Activated CD4-positive, alpha-beta T cell treated with anti-CD3 and anti-CD28 coated beads, Interleukin-2, amount 10 ng/mL, durations not matched to agents 24 days and 14 days (primary cell): ENCODE results near the gene WDR83. TPM values are rescaled to one million over a fixed set of nuclear protein-coding genes. Genes with fewer than 3 reads are reported as not detected.
"Not testable (repeated sequence)": the region's sequence is repeated elsewhere in the genome, so short reads cannot be mapped to it uniquely, and the experiment has no call there.

Source experiments
- DNase-seq: peaks from one replicate; pipeline ENCODE4 v3.0.0; 2022
- H3K27ac Mint-ChIP-seq: one replicate; pipeline ENCODE4 v1.8.0; 2022; ENCODE audit warnings: mild to moderate bottlenecking, mixed read lengths
- H3K27me3 Mint-ChIP-seq: one replicate; pipeline ENCODE4 v1.8.0; 2022; ENCODE audit warnings: mixed read lengths
- H3K36me3 Mint-ChIP-seq: one replicate; pipeline ENCODE4 v1.8.0; 2022; ENCODE audit warnings: low read depth, mild to moderate bottlenecking, mixed read lengths
- H3K4me1 Mint-ChIP-seq: one replicate; pipeline ENCODE4 v1.8.0; 2021; ENCODE audit warnings: mixed read lengths
- H3K4me3 Mint-ChIP-seq: one replicate; pipeline ENCODE4 v1.8.0; 2022; ENCODE audit warnings: mild to moderate bottlenecking, moderate library complexity, mixed read lengths
- H3K9me3 Mint-ChIP-seq: one replicate; pipeline ENCODE4 v1.8.0; 2021; ENCODE audit warnings: mixed read lengths
- intact Hi-C: fragments of 100-400 bp; cut with micrococcal nuclease; formaldehyde crosslinking; loops from one replicate; pipeline ENCODE4 v1.15.1; 2023
- total RNA-seq: library from RNA; stranded (reverse); gene quantifications from 2 replicates; pipeline ENCODE4 v1.2.3, GENCODE V29; 2022

Gene WDR83
- total RNA-seq, 1 donor from 2014 or later, result 21.7 TPM

GRCh38 chr19:12698138-12698537 is 31.5 kb downstream of the WDR83 start:
- Mint-ChIP-seq H3K9me3 (no peaks in the 10 kb centered on the region), H3K36me3 (peaks cover 34% of the 10 kb centered on the region), H3K27ac (peak overlapping the region; percentile 67), H3K27me3 (no peaks in the 10 kb centered on the region), H3K4me1 (peaks cover 8% of the 10 kb centered on the region), H3K4me3 (peak overlapping the region; percentile 68)
- DNase-seq, result no peak
- intact Hi-C loops, result no loop called here

GRCh38 chr19:12701596-12702282 is 35.1 kb downstream of the WDR83 start:
- no peak overlapping the region for H3K27ac Mint-ChIP-seq
- DNase-seq, result no peak
- intact Hi-C loops, result no loop called here
- H3K36me3 Mint-ChIP-seq, result peaks cover 58% of the 10 kb centered on the region
- H3K9me3 Mint-ChIP-seq, result no peaks in the 10 kb centered on the region
- H3K27me3 Mint-ChIP-seq, result no peaks in the 10 kb centered on the region
- peaks cover 4% of the 10 kb centered on the region for H3K4me1 Mint-ChIP-seq
- H3K4me3 Mint-ChIP-seq, result no peak overlapping the region

GRCh38 chr19:12703046-12703445 is 36.4 kb downstream of the WDR83 start:
- peaks cover 2% of the 10 kb centered on the region for H3K4me1 Mint-ChIP-seq
- no peak overlapping the region for H3K4me3 Mint-ChIP-seq
- H3K9me3 Mint-ChIP-seq, result no peaks in the 10 kb centered on the region
- DNase-seq, result peak; percentile 68
- intact Hi-C loops, result no loop called here
- H3K27me3 Mint-ChIP-seq, result no peaks in the 10 kb centered on the region
- H3K36me3 Mint-ChIP-seq, result peaks cover 58% of the 10 kb centered on the region
- H3K27ac Mint-ChIP-seq, result no peak overlapping the region

- no peak overlapping the region for H3K4me3 Mint-ChIP-seq
- intact Hi-C loops, result no loop called here
- no peak overlapping the region for H3K27ac Mint-ChIP-seq
- DNase-seq, result no peak
- peaks cover 59% of the 10 kb centered on the region for H3K36me3 Mint-ChIP-seq
- no peaks in the 10 kb centered on the region for H3K4me1 Mint-ChIP-seq
- no peaks in the 10 kb centered on the region for H3K9me3 Mint-ChIP-seq
- H3K27me3 Mint-ChIP-seq, result no peaks in the 10 kb centered on the region
These were observed 38.6 kb downstream of the WDR83 start for GRCh38 chr19:12705169-12705568.

GRCh38 chr19:12705654-12706331 is 39.2 kb downstream of the WDR83 start:
- Mint-ChIP-seq H3K27ac (no peak overlapping the region), H3K4me3 (no peak overlapping the region), H3K4me1 (no peaks in the 10 kb centered on the region), H3K9me3 (no peaks in the 10 kb centered on the region), H3K27me3 (no peaks in the 10 kb centered on the region), H3K36me3 (peaks cover 63% of the 10 kb centered on the region)
- no peak for DNase-seq
- intact Hi-C loops, result no loop called here

GRCh38 chr19:12706332-12706718 is 39.7 kb downstream of the WDR83 start:
- H3K36me3 Mint-ChIP-seq, result peaks cover 61% of the 10 kb centered on the region
- intact Hi-C loops, result no loop called here
- H3K27ac Mint-ChIP-seq, result no peak overlapping the region
- no peaks in the 10 kb centered on the region for H3K9me3 Mint-ChIP-seq
- no peaks in the 10 kb centered on the region for H3K27me3 Mint-ChIP-seq
- no peak overlapping the region for H3K4me3 Mint-ChIP-seq
- no peaks in the 10 kb centered on the region for H3K4me1 Mint-ChIP-seq
- no peak for DNase-seq

GRCh38 chr19:12708641-12709040 is 42.0 kb downstream of the WDR83 start:
- H3K27ac Mint-ChIP-seq, result no peak overlapping the region
- no peaks in the 10 kb centered on the region for H3K9me3 Mint-ChIP-seq
- H3K36me3 Mint-ChIP-seq, result peaks cover 60% of the 10 kb centered on the region
- no peaks in the 10 kb centered on the region for H3K4me1 Mint-ChIP-seq
- no peak overlapping the region for H3K4me3 Mint-ChIP-seq
- no peaks in the 10 kb centered on the region for H3K27me3 Mint-ChIP-seq
- intact Hi-C loops, result no loop called here
- no peak for DNase-seq

GRCh38 chr19:12711187-12711586 is 44.6 kb downstream of the WDR83 start:
- Mint-ChIP-seq H3K4me1 (no peaks in the 10 kb centered on the region), H3K27ac (no peak overlapping the region), H3K4me3 (no peak overlapping the region), H3K9me3 (no peaks in the 10 kb centered on the region), H3K36me3 (peaks cover 54% of the 10 kb centered on the region), H3K27me3 (no peaks in the 10 kb centered on the region)
- no peak for DNase-seq
- intact Hi-C loops, result no loop called here

- intact Hi-C loops, H3K9me3 Mint-ChIP-seq, H3K27ac Mint-ChIP-seq, H3K27me3 Mint-ChIP-seq, H3K4me3 Mint-ChIP-seq, H3K4me1 Mint-ChIP-seq: not testable (repeated sequence)
- peak; percentile 72 for DNase-seq
- H3K36me3 Mint-ChIP-seq, result peaks cover 55% of the 10 kb centered on the region
These were observed 45.5 kb downstream of the WDR83 start for GRCh38 chr19:12712077-12712476.

- DNase-seq, intact Hi-C loops, H3K4me3 Mint-ChIP-seq, H3K27me3 Mint-ChIP-seq, H3K27ac Mint-ChIP-seq, H3K9me3 Mint-ChIP-seq, H3K4me1 Mint-ChIP-seq: not testable (repeated sequence)
- H3K36me3 Mint-ChIP-seq, result peaks cover 57% of the 10 kb centered on the region
These were observed 46.7 kb downstream of the WDR83 start for GRCh38 chr19:12713304-12713703.

- Mint-ChIP-seq H3K4me3 (no peak overlapping the region), H3K27me3 (no peaks in the 10 kb centered on the region), H3K4me1 (peaks cover 13% of the 10 kb centered on the region), H3K27ac (no peak overlapping the region), H3K9me3 (no peaks in the 10 kb centered on the region), H3K36me3 (peaks cover 60% of the 10 kb centered on the region)
- intact Hi-C loops, result no loop called here
- DNase-seq, result no peak
These were observed 48.5 kb downstream of the WDR83 start for GRCh38 chr19:12715102-12715501.

- no peaks in the 10 kb centered on the region for H3K27me3 Mint-ChIP-seq
- H3K36me3 Mint-ChIP-seq, result peaks cover 58% of the 10 kb centered on the region
- H3K4me3 Mint-ChIP-seq, result no peak overlapping the region
- no peaks in the 10 kb centered on the region for H3K9me3 Mint-ChIP-seq
- intact Hi-C loops, result no loop called here
- peaks cover 19% of the 10 kb centered on the region for H3K4me1 Mint-ChIP-seq
- no peak overlapping the region for H3K27ac Mint-ChIP-seq
- DNase-seq, result no peak
These were observed 49.3 kb downstream of the WDR83 start for GRCh38 chr19:12715929-12716328.

GRCh38 chr19:12720296-12720695 is 53.7 kb downstream of the WDR83 start:
- DNase-seq, result no peak
- H3K36me3 Mint-ChIP-seq, result peaks cover 53% of the 10 kb centered on the region
- H3K27me3 Mint-ChIP-seq, result no peaks in the 10 kb centered on the region
- H3K9me3 Mint-ChIP-seq, result no peaks in the 10 kb centered on the region
- peak overlapping the region; percentile 77 for H3K27ac Mint-ChIP-seq
- peak overlapping the region; percentile 93 for H3K4me3 Mint-ChIP-seq
- intact Hi-C loops, result loop anchor here (5.0 kb wide), 1 partner anchor 72 kb away; the partner anchor contains the start of gene JUNB
- peaks cover 35% of the 10 kb centered on the region for H3K4me1 Mint-ChIP-seq

- peaks cover 35% of the 10 kb centered on the region for H3K4me1 Mint-ChIP-seq
- H3K27ac Mint-ChIP-seq, result peak overlapping the region; percentile 92
- H3K4me3 Mint-ChIP-seq, result peak overlapping the region; percentile 93
- no peaks in the 10 kb centered on the region for H3K9me3 Mint-ChIP-seq
- H3K27me3 Mint-ChIP-seq, result no peaks in the 10 kb centered on the region
- DNase-seq, result peak; percentile 75
- peaks cover 48% of the 10 kb centered on the region for H3K36me3 Mint-ChIP-seq
- intact Hi-C loops, result loop anchor here (5.0 kb wide), 1 partner anchor 71 kb away; the partner anchor contains the start of gene JUNB
These were observed 54.4 kb downstream of the WDR83 start for GRCh38 chr19:12720851-12721655.
